ENCODE results near the gene PYDC1. TPM values are rescaled to one million over a fixed set of nuclear protein-coding genes. Genes with fewer than 3 reads are reported as not detected.
"Not testable (repeated sequence)": the region's sequence is repeated elsewhere in the genome, so short reads cannot be mapped to it uniquely, and the experiment has no call there.

The PYDC1 gene
- total RNA-seq, 2 experiments from 2014 or later: not detected

- H3K4me1 Mint-ChIP-seq: peaks cover 60% of the 10 kb centered on the region
- peak overlapping the region; percentile 97 for H3K4me3 Mint-ChIP-seq
- no peaks in the 10 kb centered on the region for H3K9me3 Mint-ChIP-seq
- peaks cover 12% of the 10 kb centered on the region for H3K27me3 Mint-ChIP-seq
- peaks cover 60% of the 10 kb centered on the region for H3K36me3 Mint-ChIP-seq
- H3K27ac Mint-ChIP-seq: peak overlapping the region; percentile 100
- peak; percentile 36 for DNase-seq
Observed at GRCh38 chr16:31181102-31181830, 35.7 kb downstream of the PYDC1 start.

- DNase-seq: peak; percentile 91
- H3K36me3 Mint-ChIP-seq: peaks cover 47% of the 10 kb centered on the region
- peaks cover 12% of the 10 kb centered on the region for H3K27me3 Mint-ChIP-seq
- H3K9me3 Mint-ChIP-seq: no peaks in the 10 kb centered on the region
- H3K4me3 Mint-ChIP-seq: peak within 1 kb of the TSS; percentile 97
- H3K27ac Mint-ChIP-seq: peak within 1 kb of the TSS; percentile 100
- H3K4me1 Mint-ChIP-seq: peaks cover 46% of the 10 kb centered on the region
Observed at GRCh38 chr16:31179747-31180459, 37.0 kb downstream of the PYDC1 start, which contains the start of gene FUS. TSS of gene FUS (plus strand) at chr16:31180139. CDS start at chr16:31180215, 76 bp downstream.

- H3K27ac Mint-ChIP-seq: peak overlapping the region; percentile 100
- peaks cover 42% of the 10 kb centered on the region for H3K36me3 Mint-ChIP-seq
- peaks cover 12% of the 10 kb centered on the region for H3K27me3 Mint-ChIP-seq
- no peaks in the 10 kb centered on the region for H3K9me3 Mint-ChIP-seq
- no peak for DNase-seq
- peaks cover 42% of the 10 kb centered on the region for H3K4me1 Mint-ChIP-seq
- H3K4me3 Mint-ChIP-seq: peak overlapping the region; percentile 97
Observed at GRCh38 chr16:31179219-31179746, 37.7 kb downstream of the PYDC1 start.

GRCh38 chr16:31177136-31177535 is 39.8 kb downstream of the PYDC1 start:
- peaks cover 22% of the 10 kb centered on the region for H3K4me1 Mint-ChIP-seq
- peak overlapping the region; percentile 69 for H3K27ac Mint-ChIP-seq
- peak overlapping the region; percentile 35 for H3K4me3 Mint-ChIP-seq
- H3K36me3 Mint-ChIP-seq: peaks cover 22% of the 10 kb centered on the region
- DNase-seq: peak; percentile 58
- peaks cover 12% of the 10 kb centered on the region for H3K27me3 Mint-ChIP-seq
- H3K9me3 Mint-ChIP-seq: no peaks in the 10 kb centered on the region

GRCh38 chr16:31170048-31170447 is 46.9 kb downstream of the PYDC1 start:
- not testable (repeated sequence) for H3K9me3 Mint-ChIP-seq, H3K4me1 Mint-ChIP-seq, H3K36me3 Mint-ChIP-seq, DNase-seq, H3K27ac Mint-ChIP-seq, H3K27me3 Mint-ChIP-seq, H3K4me3 Mint-ChIP-seq

GRCh38 chr16:31168848-31169247 is 48.1 kb downstream of the PYDC1 start:
- Mint-ChIP-seq H3K9me3 (no peaks in the 10 kb centered on the region), H3K4me1 (no peaks in the 10 kb centered on the region), H3K27me3 (no peaks in the 10 kb centered on the region), H3K4me3 (no peak overlapping the region), H3K36me3 (no peaks in the 10 kb centered on the region), H3K27ac (no peak overlapping the region)
- DNase-seq: no peak

- no peak overlapping the region for H3K4me3 Mint-ChIP-seq
- no peak for DNase-seq
- no peaks in the 10 kb centered on the region for H3K27me3 Mint-ChIP-seq
- H3K9me3 Mint-ChIP-seq: no peaks in the 10 kb centered on the region
- H3K36me3 Mint-ChIP-seq: no peaks in the 10 kb centered on the region
- no peak overlapping the region for H3K27ac Mint-ChIP-seq
- no peaks in the 10 kb centered on the region for H3K4me1 Mint-ChIP-seq
Observed at GRCh38 chr16:31167315-31167714, 49.6 kb downstream of the PYDC1 start.

Other genes with a start within 250 kb of the PYDC1 start
- 1 to 10 TPM; 1.5 TPM for gene HSD3B7, start 231.9 kb downstream of the PYDC1 start, total RNA-seq
- 1 to 10 TPM; 1.3 to 1.6 TPM for gene STX1B, start 206.5 kb downstream of the PYDC1 start, total RNA-seq
- gene STX4, start 183.6 kb downstream of the PYDC1 start, total RNA-seq: 10 to 100 TPM; 32.4 to 33.0 TPM
- 10 to 100 TPM; 17.3 to 18.5 TPM for gene ZNF668, start 142.9 kb downstream of the PYDC1 start, total RNA-seq
- 10 to 100 TPM; 20.0 to 21.8 TPM for gene ZNF646, start 142.7 kb downstream of the PYDC1 start, total RNA-seq
- gene PRSS53, start 128.2 kb downstream of the PYDC1 start, total RNA-seq: 1 to 10 TPM; 3.0 to 3.1 TPM
- 10 to 100 TPM; 57.9 to 61.3 TPM for gene VKORC1, start 122.3 kb downstream of the PYDC1 start, total RNA-seq
- gene BCKDK, start 108.7 kb downstream of the PYDC1 start, total RNA-seq: 10 to 100 TPM; 45.5 to 49.3 TPM
- 10 to 100 TPM; 48.9 to 49.9 TPM for gene KAT8, start 99.5 kb downstream of the PYDC1 start, total RNA-seq
- gene PRSS8, start 81.4 kb downstream of the PYDC1 start, total RNA-seq: not detected
- under 1 TPM in 1 of 2 experiments, not detected in 1; 0.74 TPM for gene PRSS36, start 67.1 kb downstream of the PYDC1 start, total RNA-seq
- gene FUS, start 37.0 kb downstream of the PYDC1 start, total RNA-seq: 100 to 1,000 TPM; 817 to 858 TPM
- gene PYCARD, start 14.4 kb downstream of the PYDC1 start, total RNA-seq: 1 to 10 TPM; 5.0 to 5.2 TPM
- not detected for gene TRIM72, start 3.0 kb downstream of the PYDC1 start, total RNA-seq
- under 1 TPM; 0.38 to 0.68 TPM for gene ITGAM, start 42.8 kb upstream of the PYDC1 start, total RNA-seq
- gene ITGAX, start 138.0 kb upstream of the PYDC1 start, total RNA-seq: 1 to 10 TPM; 1.4 to 1.6 TPM
- gene ITGAD, start 176.2 kb upstream of the PYDC1 start, total RNA-seq: not detected
- not detected for gene COX6A2, start 211.2 kb upstream of the PYDC1 start, total RNA-seq
- under 1 TPM in 1 of 2 experiments, not detected in 1; 0.12 TPM for gene ZNF843, start 225.7 kb upstream of the PYDC1 start, total RNA-seq
- 10 to 100 TPM; 13.7 to 14.3 TPM for gene ARMC5, start 242.4 kb upstream of the PYDC1 start, total RNA-seq